HFFc6 (cell line): ENCODE measurements around the gene G2E3. TPM values are rescaled to one million over a fixed set of nuclear protein-coding genes. Genes with fewer than 3 reads are reported as not detected.

Source experiments
- DNase-seq: peaks from one replicate; pipeline ENCODE4 v3.0.0-alpha.2; 2018
- H3K27ac Mint-ChIP-seq: 2 replicates; pipeline ENCODE4 v1.8.0; 2020; ENCODE audit warnings: mild to moderate bottlenecking, mixed read lengths
- H3K27me3 Mint-ChIP-seq: 2 replicates; pipeline ENCODE4 v1.8.0; 2021; ENCODE audit warnings: mild to moderate bottlenecking, moderate library complexity, mixed read lengths; ENCODE audit not compliant: insufficient read depth
- H3K36me3 Mint-ChIP-seq: 2 replicates; pipeline ENCODE4 v1.8.0; 2021; ENCODE audit warnings: low read depth, mixed read lengths
- H3K4me1 Mint-ChIP-seq: 2 replicates; pipeline ENCODE4 v1.8.0; 2020; ENCODE audit warnings: low read depth, mixed read lengths
- H3K4me3 Mint-ChIP-seq: 2 replicates; pipeline ENCODE4 v1.8.0; 2020; ENCODE audit warnings: mild to moderate bottlenecking, moderate library complexity, mixed read lengths
- H3K9me3 Mint-ChIP-seq: 2 replicates; pipeline ENCODE4 v1.8.0; 2020; ENCODE audit warnings: mild to moderate bottlenecking, mixed read lengths
- CTCF ChIP-seq: fragments of 200-600 bp; sonication (generic); IDR thresholded peaks from 2 replicates; pipeline ENCODE4 v1.5.0; 2021; ENCODE audit warnings: antibody characterized with exemption, mild to moderate bottlenecking
- total RNA-seq, 6 experiments: library from RNA; stranded (reverse); fragmentation: NEBNext Ultra II Directional; extraction: Animal tissue kit (Norgen Biotek cat#: 25700); gene quantifications; 2 replicates in 1 of 6; 3 replicates in 5 of 6; pipeline ENCODE4 v1.2.3, GENCODE V29; 2021

The G2E3 gene
- total RNA-seq, 6 experiments from 2014 or later: 26.1 to 34.7 (median 27.3) TPM

GRCh38 chr14:30520536-30520935 lies 38.4 kb upstream of the G2E3 start:
- no peak for DNase-seq
- peaks cover 10% of the 10 kb centered on the region; the same call in 1 of the 2 replicates for H3K27me3 Mint-ChIP-seq
- no peaks in the 10 kb centered on the region; the same call in 1 of the 2 replicates for H3K4me1 Mint-ChIP-seq
- no peak for TF ChIP-seq CTCF
- no peaks in the 10 kb centered on the region for H3K36me3 Mint-ChIP-seq
- H3K27ac Mint-ChIP-seq: no peak overlapping the region
- H3K4me3 Mint-ChIP-seq: no peak overlapping the region
- no peaks in the 10 kb centered on the region for H3K9me3 Mint-ChIP-seq

DNA sequence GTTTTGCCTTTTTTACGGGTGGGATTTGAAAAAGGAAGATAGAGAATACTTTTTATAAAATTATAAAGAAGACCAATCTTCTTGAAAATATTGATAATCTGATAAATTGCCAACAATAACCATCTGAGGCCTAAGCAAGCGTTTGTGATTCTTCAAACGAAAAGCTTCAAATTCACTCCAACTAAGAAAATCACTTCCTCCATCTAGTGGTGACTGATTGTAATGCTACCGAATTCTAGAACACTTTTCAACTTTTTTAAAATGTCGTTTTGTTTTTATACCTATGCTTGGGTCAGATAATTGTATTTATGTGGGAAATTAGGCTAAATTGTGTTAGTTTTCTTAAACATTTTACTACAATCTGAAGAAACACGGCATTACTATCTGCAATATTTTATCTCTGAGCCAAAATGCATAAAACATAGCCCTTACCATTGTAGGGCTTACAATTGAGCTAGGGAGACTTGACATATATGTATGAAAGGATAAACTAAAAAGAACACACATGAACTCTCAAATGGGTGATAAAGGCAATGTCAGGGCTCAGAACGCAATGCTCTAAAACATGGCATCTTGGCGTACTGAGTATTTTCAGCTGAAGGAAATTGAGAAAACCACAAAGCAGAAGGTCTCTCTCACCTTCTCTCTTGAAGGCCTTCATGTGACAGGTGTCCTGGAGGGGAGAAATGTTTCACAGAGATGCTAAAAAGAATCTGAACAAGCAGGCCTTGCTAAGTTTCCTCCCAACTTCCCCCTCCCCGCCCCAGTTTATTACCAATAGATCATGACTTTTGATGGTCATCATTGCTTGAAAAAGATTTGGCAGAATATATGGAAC lies 36.8 kb upstream of the G2E3 start:
- Mint-ChIP-seq H3K9me3 (no peaks in the 10 kb centered on the region), H3K4me1 (no peaks in the 10 kb centered on the region; the same call in 1 of the 2 replicates), H3K27me3 (peaks cover 10% of the 10 kb centered on the region; the same call in 1 of the 2 replicates), H3K36me3 (no peaks in the 10 kb centered on the region), H3K27ac (no peak overlapping the region), H3K4me3 (no peak overlapping the region)
- TF ChIP-seq CTCF: peak; percentile 86
- peak; percentile 22 for DNase-seq

GRCh38 chr14:30525833-30526232 lies 33.1 kb upstream of the G2E3 start:
- Mint-ChIP-seq H3K27me3 (peaks cover 7% of the 10 kb centered on the region; the same call in 1 of the 2 replicates), H3K9me3 (no peaks in the 10 kb centered on the region), H3K4me1 (no peaks in the 10 kb centered on the region; the same call in 1 of the 2 replicates), H3K27ac (no peak overlapping the region), H3K36me3 (no peaks in the 10 kb centered on the region), H3K4me3 (no peak overlapping the region)
- no peak for TF ChIP-seq CTCF
- peak; percentile 9 for DNase-seq

DNA sequence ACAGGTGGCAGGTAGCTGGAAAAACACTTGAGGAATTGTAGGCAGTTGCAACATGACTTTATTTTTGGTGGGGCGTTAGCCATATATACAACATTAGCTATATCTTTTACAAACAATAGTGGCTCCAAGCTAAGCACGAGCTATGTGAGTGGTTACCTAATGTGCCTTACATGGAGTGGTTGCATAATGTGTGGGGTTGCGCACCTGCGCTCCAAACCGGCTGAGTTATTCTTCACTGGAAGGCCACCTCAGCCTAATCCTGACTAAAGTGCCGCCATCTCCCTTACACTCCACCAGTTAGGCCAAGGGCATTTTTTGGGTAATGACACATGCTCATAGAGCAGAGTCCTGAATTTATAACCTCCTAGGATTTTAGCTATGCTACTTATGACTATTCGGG lies 31.8 kb upstream of the G2E3 start:
- TF ChIP-seq CTCF: no peak
- no peaks in the 10 kb centered on the region for H3K36me3 Mint-ChIP-seq
- H3K9me3 Mint-ChIP-seq: no peaks in the 10 kb centered on the region
- H3K4me3 Mint-ChIP-seq: no peak overlapping the region
- H3K27ac Mint-ChIP-seq: no peak overlapping the region
- H3K27me3 Mint-ChIP-seq: peaks cover 7% of the 10 kb centered on the region; the same call in 1 of the 2 replicates
- no peaks in the 10 kb centered on the region for H3K4me1 Mint-ChIP-seq
- no peak for DNase-seq

DNA sequence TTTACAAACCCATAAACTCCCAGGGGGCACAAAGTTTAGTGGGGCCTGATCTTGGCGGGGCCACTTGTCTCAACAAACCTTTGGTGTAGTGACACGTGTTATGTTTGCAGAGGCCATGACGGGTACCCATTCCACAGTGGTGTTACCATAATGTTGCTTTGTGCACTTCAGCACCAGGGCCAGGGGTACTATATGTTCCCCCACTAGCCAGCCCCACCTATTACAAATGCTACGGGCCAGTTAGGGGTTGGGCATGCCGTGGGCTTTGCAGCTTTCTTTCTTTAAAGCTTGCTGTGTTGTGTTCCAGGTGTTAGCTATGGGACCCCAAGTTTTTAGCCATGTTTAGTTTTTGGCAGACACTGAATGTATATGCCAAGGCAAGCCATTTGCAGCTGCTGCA lies 30.8 kb upstream of the G2E3 start:
- Mint-ChIP-seq H3K27me3 (peaks cover 8% of the 10 kb centered on the region; the same call in 1 of the 2 replicates), H3K4me1 (no peaks in the 10 kb centered on the region), H3K36me3 (no peaks in the 10 kb centered on the region), H3K27ac (no peak overlapping the region), H3K4me3 (no peak overlapping the region), H3K9me3 (no peaks in the 10 kb centered on the region)
- no peak for DNase-seq
- TF ChIP-seq CTCF: no peak
